ENCODE measurements around the gene MEFV. TPM values are rescaled to one million over a fixed set of nuclear protein-coding genes. Genes with fewer than 3 reads are reported as not detected.

Gene MEFV
- polyA plus RNA-seq, 1 experiment, result not detected

DNA sequence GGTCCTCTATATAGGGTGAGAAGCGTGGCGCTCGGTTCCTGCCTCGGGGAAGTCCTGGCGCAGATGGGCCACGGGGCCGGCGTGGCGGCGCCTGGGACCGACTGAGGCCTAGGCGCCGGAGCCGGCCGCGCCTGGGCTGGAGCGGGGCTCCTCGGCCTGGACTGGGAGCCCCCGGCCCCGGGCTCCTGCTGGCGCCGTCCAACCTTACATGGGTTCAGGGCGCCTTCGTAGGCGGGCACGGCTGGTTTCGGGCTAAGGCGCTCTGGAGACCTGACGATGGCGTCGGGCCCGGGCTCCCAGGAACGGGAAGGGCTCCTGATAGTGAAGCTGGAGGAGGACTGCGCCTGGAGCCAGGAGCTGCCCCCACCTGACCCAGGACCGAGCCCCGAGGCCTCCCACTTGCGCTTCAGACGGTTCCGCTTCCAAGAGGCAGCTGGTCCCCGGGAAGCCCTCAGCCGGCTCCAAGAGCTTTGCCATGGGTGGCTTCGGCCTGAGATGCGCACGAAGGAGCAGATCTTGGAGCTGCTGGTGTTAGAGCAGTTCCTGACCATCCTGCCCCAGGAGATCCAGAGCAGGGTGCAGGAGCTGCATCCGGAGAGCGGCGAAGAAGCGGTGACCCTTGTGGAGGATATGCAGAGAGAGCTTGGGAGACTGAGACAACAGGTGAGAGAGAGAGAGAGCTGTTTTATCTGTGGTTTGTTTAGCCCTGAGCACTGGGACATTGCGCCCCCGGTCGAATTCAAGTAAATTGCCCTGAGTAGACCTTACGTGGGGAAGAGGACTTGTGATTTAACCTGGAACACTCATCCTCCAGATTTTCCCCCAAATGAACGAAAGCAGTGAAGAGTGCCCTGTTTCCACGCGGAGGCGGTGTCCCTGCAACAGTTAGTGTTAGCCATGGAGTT lies 27.4 kb upstream of the MEFV start:
- no peak for DNase-seq (ENCODE audit: low read depth, low spot score)
- peaks cover 41% of the 10 kb centered on the region for H3K9me3 ChIP-seq (ENCODE audit: control insufficient read depth, insufficient read depth, low read length)
- POLR2A ChIA-PET, result interaction anchor here (0.6 to 2.1 kb wide), 10 partner anchors 8 to 171 kb away, joined by 3 to 22 read pairs (median 6); partner anchors contain the start of genes TIGD7 and ZNF75A
- peak overlapping the region; percentile 95 for H3K4me3 ChIP-seq (ENCODE audit: low read depth, low read length)
- peak overlapping the region; percentile 100 for H3K27ac ChIP-seq (ENCODE audit: low read depth, low read length)
- peaks cover 2% of the 10 kb centered on the region for H3K27me3 ChIP-seq (ENCODE audit: control insufficient read depth, insufficient read depth, low read length)
- TF ChIP-seq, protein P1, sequence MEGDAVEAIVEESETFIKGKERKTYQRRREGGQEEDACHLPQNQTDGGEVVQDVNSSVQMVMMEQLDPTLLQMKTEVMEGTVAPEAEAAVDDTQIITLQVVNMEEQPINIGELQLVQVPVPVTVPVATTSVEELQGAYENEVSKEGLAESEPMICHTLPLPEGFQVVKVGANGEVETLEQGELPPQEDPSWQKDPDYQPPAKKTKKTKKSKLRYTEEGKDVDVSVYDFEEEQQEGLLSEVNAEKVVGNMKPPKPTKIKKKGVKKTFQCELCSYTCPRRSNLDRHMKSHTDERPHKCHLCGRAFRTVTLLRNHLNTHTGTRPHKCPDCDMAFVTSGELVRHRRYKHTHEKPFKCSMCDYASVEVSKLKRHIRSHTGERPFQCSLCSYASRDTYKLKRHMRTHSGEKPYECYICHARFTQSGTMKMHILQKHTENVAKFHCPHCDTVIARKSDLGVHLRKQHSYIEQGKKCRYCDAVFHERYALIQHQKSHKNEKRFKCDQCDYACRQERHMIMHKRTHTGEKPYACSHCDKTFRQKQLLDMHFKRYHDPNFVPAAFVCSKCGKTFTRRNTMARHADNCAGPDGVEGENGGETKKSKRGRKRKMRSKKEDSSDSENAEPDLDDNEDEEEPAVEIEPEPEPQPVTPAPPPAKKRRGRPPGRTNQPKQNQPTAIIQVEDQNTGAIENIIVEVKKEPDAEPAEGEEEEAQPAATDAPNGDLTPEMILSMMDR (IDR thresholded peaks at IDR 0.05; ENCODE audit: low read depth, low read length), result no peak
- CTCF ChIA-PET, result no interaction called here

DNA sequence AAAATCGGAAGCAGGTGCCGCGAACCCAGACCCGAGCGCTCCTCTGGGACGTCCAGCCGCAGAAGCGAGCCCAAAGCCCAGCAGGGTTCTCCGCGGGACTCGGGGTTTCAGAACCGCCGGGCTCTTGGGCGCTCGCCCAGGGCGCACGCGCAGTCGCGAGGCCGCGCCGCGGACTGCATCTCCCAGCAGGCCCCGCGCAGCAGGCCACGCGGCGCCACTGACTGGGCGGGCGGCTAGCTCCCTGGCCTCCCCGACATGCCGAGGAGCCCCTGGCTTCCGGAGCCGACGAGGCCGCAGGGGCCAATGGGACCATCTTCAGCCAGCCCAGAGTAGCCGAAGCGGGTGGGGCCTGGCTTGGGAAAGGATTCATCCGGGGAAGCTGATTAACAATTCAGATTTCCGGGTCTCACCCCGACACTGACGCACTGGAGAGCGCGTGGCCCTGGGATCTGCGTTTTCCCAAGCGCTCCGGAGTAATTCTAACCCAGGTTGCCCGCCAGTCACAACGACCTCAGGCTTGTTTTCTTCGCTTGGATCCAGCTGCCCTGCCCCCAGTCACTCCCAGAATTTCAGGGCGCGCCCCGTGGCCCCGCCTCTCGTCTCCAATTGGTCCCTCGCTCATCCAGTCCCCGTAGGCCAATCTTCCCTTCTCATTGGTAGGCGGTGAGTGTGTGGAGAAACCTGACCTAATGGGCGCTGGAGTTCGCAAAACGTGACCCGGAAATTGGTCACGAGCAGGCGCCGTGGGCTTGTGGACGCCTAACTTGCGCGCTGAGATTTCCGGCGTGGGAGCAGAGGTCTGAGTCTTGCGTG lies 26.5 kb upstream of the MEFV start, which contains the start of gene ZNF263:
Gene ZNF263 (plus strand): TSS at position 762 of the 813 bp plus-strand sequence. CDS start 328 bp downstream, outside the sequence.
- Histone ChIP-seq H3K4me3 (ENCODE audit: low read depth, low read length) (peak within 1 kb of the TSS; percentile 95), H3K27ac (ENCODE audit: low read depth, low read length) (peak within 1 kb of the TSS; percentile 100), H3K9me3 (ENCODE audit: control insufficient read depth, insufficient read depth, low read length) (peaks cover 32% of the 10 kb centered on the region), H3K27me3 (ENCODE audit: control insufficient read depth, insufficient read depth, low read length) (peaks cover 2% of the 10 kb centered on the region)
- POLR2A ChIA-PET, result interaction anchor here (0.6 to 2.1 kb wide), 12 partner anchors 9 to 344 kb away, joined by 3 to 22 read pairs (median 6); partner anchors contain the start of genes TIGD7 and ZNF75A
- TF ChIP-seq, protein P1 (IDR thresholded peaks at IDR 0.05; ENCODE audit: low read depth, low read length), result no peak
- CTCF ChIA-PET, result interaction anchor here (0.7 kb wide), 1 partner anchor 305 kb away, joined by 5 read pairs; no protein-coding TSS in a partner anchor
- peak; percentile 92 for DNase-seq (ENCODE audit: low read depth, low spot score)

DNA sequence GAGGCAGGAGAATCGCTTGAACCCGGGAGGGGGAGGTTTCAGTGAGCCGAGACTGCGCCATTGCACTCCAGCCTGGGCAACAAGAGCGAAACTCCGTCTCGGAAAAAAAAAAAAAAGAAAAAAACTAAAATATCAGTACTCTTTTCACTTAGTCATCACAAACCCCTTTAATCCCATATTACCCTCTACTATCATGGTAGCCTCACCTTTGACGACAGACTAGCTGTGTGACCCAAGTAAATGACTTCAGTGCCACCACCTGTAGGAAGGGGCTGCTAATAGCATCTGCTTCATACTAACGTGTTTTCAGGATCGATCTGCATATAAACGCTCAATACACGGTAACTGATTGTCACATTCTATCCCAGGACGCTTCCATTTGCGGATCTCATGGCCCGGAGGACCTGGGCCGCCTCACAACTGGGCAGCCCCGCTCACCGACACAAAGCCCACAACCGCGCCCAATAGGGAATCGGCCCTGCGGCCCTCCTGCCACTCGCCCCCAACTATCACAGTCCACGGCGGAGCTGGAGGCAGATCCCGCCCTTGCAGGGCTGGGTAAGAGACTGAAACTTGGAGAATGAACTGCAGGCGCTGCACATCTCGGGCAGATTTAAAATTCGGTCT lies 25.8 kb upstream of the MEFV start:
- TF ChIP-seq, protein P1 (IDR thresholded peaks at IDR 0.05; ENCODE audit: low read depth, low read length), result no peak
- Histone ChIP-seq H3K27me3 (ENCODE audit: control insufficient read depth, insufficient read depth, low read length) (peaks cover 2% of the 10 kb centered on the region), H3K4me3 (ENCODE audit: low read depth, low read length) (peak overlapping the region; percentile 95), H3K27ac (ENCODE audit: low read depth, low read length) (peak overlapping the region; percentile 73), H3K9me3 (ENCODE audit: control insufficient read depth, insufficient read depth, low read length) (peaks cover 25% of the 10 kb centered on the region)
- no peak for DNase-seq (ENCODE audit: low read depth, low spot score)
- ChIA-PET CTCF (interaction anchor here (0.7 kb wide), 1 partner anchor 305 kb away, joined by 5 read pairs; no protein-coding TSS in a partner anchor), POLR2A (interaction anchor here (0.6 to 2.1 kb wide), 12 partner anchors 8 to 344 kb away, joined by 3 to 22 read pairs (median 6); partner anchors contain the start of genes TIGD7 and ZNF75A)

DNA sequence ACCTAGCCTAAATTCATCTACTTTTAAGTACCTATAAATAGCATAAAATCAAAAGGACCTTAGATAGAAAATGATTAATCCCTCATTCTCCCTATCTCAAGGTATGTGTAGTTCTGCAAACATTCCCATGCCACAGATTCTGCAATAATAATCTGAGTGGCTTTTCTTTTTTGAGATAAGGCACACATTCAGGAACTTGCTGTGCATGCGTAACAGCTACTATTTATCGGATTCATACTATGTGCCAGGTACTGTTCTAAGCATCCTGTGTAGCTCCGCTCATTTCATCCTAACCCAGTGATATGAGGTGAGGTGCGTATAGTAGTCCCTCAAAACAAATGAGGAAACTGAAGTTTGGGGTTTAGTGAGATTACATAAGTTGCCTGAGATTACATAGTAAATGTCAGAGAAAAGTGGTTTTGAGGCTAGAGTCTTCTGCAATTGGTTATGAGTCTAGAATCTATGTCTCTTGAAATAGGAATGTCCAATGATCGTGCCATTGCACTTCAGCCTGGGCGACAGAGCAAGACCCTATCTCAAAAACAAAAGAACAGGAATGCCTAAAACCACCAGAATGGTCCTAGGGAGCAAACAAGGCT lies 24.9 kb upstream of the MEFV start:
- DNase-seq (ENCODE audit: low read depth, low spot score), result no peak
- peaks cover 19% of the 10 kb centered on the region for H3K9me3 ChIP-seq (ENCODE audit: control insufficient read depth, insufficient read depth, low read length)
- no peak overlapping the region for H3K4me3 ChIP-seq (ENCODE audit: low read depth, low read length)
- ChIA-PET CTCF (interaction anchor here (1.6 kb wide), 1 partner anchor 15 kb away, joined by 5 read pairs; no protein-coding TSS in a partner anchor), POLR2A (no interaction called here)
- TF ChIP-seq, protein P1 (IDR thresholded peaks at IDR 0.05; ENCODE audit: low read depth, low read length), result no peak
- peaks cover 4% of the 10 kb centered on the region for H3K27me3 ChIP-seq (ENCODE audit: control insufficient read depth, insufficient read depth, low read length)
- no peak overlapping the region for H3K27ac ChIP-seq (ENCODE audit: low read depth, low read length)

Measured in AG04450 (cell line).